Astrocyte (in vitro differentiated cells and primary cell): Measurements from ENCODE around the gene PSMB1.

Experiments
- CTCF ChIP-seq: IDR thresholded peaks from 2 replicates; pipeline ENCODE4 v1.5.1; 2011; ENCODE audit warnings: low read depth, mild to moderate bottlenecking, inconsistent platforms, low read length, moderate library complexity; ENCODE audit not compliant: insufficient read depth
- EZH2 ChIP-seq: IDR thresholded peaks from 2 replicates; pipeline ENCODE4 v1.6.1; 2012; ENCODE audit warnings: mild to moderate bottlenecking, low read length, inconsistent platforms; ENCODE audit not compliant: insufficient read depth

- TF ChIP-seq CTCF: no peak
- no peak for TF ChIP-seq EZH2
Measured at GRCh38 chr6:170512249-170512648, 40.9 kb downstream of the PSMB1 start.
